ENCODE data around the gene INTS7.

DNA sequence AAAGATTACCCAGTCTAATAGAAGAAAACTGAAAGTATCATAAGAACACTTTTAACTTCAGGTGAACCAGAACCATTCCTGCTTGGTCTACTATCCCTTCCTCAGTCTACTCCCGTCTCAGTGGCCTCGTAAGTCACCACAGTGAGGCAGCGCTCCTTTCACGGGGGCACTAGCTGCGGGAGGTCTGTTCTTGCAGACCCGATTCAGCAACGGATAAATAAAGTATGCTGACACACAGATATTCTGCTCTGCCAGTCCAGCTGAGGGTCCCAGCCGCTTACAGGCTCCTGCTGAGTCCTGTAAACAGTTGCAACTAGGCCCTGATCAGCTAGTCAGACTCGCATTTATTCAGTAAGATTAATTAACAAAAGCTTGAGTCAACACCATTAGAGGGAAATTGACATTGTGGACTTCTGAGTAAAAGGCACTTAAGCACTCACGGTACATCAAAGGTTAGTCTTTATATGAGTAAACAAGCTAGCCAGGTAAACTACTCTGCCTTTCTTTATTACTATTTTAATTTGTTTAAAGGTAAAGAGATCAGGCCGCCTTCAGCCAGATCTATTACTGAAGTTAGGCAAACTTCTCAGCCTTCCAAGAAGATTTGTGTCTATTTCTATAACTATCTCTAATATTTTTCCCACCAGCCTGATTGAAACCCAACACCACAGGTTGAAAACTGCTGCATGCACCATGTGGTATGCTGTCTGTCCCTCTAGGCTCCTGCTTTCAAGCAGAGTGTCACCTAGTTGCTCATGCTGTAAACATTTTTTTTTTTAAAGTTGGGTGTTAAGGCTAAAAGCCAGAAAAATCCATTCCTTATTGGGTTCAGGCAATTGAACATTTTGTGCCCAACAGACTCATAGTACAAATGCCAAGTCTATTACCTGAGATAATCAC, 87.7 kb downstream of the INTS7 start:
- TF ChIP-seq TOX (CRISPR knock-in tag; IDR thresholded peaks at IDR 0.05; ENCODE audit: borderline replicate concordance) (no peak), RARB (CRISPR knock-in tag; IDR thresholded peaks at IDR 0.05) (no peak), ESRRG (CRISPR knock-in tag; IDR thresholded peaks at IDR 0.05) (no peak), CSDC2 (CRISPR knock-in tag; IDR thresholded peaks at IDR 0.05) (no peak), ZC3H10 (CRISPR knock-in tag; IDR thresholded peaks at IDR 0.05) (no peak), OSR1 (CRISPR knock-in tag; IDR thresholded peaks at IDR 0.05) (no peak)
- TF ChIP-seq, protein P1, sequence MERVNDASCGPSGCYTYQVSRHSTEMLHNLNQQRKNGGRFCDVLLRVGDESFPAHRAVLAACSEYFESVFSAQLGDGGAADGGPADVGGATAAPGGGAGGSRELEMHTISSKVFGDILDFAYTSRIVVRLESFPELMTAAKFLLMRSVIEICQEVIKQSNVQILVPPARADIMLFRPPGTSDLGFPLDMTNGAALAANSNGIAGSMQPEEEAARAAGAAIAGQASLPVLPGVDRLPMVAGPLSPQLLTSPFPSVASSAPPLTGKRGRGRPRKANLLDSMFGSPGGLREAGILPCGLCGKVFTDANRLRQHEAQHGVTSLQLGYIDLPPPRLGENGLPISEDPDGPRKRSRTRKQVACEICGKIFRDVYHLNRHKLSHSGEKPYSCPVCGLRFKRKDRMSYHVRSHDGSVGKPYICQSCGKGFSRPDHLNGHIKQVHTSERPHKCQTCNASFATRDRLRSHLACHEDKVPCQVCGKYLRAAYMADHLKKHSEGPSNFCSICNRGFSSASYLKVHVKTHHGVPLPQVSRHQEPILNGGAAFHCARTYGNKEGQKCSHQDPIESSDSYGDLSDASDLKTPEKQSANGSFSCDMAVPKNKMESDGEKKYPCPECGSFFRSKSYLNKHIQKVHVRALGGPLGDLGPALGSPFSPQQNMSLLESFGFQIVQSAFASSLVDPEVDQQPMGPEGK (CRISPR knock-in tag; IDR thresholded peaks at IDR 0.05; ENCODE audit: borderline replicate concordance): no peak
- TF ChIP-seq, protein P2, sequence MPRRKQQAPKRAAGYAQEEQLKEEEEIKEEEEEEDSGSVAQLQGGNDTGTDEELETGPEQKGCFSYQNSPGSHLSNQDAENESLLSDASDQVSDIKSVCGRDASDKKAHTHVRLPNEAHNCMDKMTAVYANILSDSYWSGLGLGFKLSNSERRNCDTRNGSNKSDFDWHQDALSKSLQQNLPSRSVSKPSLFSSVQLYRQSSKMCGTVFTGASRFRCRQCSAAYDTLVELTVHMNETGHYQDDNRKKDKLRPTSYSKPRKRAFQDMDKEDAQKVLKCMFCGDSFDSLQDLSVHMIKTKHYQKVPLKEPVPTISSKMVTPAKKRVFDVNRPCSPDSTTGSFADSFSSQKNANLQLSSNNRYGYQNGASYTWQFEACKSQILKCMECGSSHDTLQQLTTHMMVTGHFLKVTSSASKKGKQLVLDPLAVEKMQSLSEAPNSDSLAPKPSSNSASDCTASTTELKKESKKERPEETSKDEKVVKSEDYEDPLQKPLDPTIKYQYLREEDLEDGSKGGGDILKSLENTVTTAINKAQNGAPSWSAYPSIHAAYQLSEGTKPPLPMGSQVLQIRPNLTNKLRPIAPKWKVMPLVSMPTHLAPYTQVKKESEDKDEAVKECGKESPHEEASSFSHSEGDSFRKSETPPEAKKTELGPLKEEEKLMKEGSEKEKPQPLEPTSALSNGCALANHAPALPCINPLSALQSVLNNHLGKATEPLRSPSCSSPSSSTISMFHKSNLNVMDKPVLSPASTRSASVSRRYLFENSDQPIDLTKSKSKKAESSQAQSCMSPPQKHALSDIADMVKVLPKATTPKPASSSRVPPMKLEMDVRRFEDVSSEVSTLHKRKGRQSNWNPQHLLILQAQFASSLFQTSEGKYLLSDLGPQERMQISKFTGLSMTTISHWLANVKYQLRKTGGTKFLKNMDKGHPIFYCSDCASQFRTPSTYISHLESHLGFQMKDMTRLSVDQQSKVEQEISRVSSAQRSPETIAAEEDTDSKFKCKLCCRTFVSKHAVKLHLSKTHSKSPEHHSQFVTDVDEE (CRISPR knock-in tag; IDR thresholded peaks at IDR 0.05): no peak
- TF ChIP-seq, protein P3, sequence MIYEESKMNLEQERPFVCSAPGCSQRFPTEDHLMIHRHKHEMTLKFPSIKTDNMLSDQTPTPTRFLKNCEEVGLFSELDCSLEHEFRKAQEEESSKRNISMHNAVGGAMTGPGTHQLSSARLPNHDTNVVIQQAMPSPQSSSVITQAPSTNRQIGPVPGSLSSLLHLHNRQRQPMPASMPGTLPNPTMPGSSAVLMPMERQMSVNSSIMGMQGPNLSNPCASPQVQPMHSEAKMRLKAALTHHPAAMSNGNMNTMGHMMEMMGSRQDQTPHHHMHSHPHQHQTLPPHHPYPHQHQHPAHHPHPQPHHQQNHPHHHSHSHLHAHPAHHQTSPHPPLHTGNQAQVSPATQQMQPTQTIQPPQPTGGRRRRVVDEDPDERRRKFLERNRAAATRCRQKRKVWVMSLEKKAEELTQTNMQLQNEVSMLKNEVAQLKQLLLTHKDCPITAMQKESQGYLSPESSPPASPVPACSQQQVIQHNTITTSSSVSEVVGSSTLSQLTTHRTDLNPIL (CRISPR knock-in tag; IDR thresholded peaks at IDR 0.05; ENCODE audit: low read depth): no peak
- TF ChIP-seq, protein P4, sequence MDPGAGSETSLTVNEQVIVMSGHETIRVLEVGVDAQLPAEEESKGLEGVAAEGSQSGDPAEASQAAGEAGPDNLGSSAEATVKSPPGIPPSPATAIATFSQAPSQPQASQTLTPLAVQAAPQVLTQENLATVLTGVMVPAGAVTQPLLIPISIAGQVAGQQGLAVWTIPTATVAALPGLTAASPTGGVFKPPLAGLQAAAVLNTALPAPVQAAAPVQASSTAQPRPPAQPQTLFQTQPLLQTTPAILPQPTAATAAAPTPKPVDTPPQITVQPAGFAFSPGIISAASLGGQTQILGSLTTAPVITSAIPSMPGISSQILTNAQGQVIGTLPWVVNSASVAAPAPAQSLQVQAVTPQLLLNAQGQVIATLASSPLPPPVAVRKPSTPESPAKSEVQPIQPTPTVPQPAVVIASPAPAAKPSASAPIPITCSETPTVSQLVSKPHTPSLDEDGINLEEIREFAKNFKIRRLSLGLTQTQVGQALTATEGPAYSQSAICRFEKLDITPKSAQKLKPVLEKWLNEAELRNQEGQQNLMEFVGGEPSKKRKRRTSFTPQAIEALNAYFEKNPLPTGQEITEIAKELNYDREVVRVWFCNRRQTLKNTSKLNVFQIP (CRISPR knock-in tag; IDR thresholded peaks at IDR 0.05; ENCODE audit: borderline replicate concordance, low read depth): no peak
- TF ChIP-seq, protein P5, sequence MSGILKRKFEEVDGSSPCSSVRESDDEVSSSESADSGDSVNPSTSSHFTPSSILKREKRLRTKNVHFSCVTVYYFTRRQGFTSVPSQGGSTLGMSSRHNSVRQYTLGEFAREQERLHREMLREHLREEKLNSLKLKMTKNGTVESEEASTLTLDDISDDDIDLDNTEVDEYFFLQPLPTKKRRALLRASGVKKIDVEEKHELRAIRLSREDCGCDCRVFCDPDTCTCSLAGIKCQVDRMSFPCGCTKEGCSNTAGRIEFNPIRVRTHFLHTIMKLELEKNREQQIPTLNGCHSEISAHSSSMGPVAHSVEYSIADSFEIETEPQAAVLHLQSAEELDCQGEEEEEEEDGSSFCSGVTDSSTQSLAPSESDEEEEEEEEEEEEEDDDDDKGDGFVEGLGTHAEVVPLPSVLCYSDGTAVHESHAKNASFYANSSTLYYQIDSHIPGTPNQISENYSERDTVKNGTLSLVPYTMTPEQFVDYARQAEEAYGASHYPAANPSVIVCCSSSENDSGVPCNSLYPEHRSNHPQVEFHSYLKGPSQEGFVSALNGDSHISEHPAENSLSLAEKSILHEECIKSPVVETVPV (CRISPR knock-in tag; IDR thresholded peaks at IDR 0.05): no peak

Data from SK-N-SH treated with all-trans-retinoic acid at 6 μM for 48 hours (cell line).